HL-60 (cell line): ENCODE data around the gene ANO1.

Experiments
- DNase-seq, 2 experiments: peaks; one replicate each; pipeline ENCODE4 v3.0.0-alpha.2; 2010 to 2020; ENCODE audit warnings: low read depth in 1 of 2, low spot score in 1 of 2
- H3K27ac ChIP-seq: fragments of 250-450 bp; sonication (Bioruptor Pico); replicated peaks from 2 replicates; pipeline ENCODE4 v1.5.1; 2020; ENCODE audit warnings: mild to moderate bottlenecking, moderate library complexity
- H3K27me3 ChIP-seq: fragments of 250-450 bp; sonication (Bioruptor Pico); 2 replicates; pipeline ENCODE4 v1.5.1; 2021; ENCODE audit warnings: mild to moderate bottlenecking, moderate library complexity; ENCODE audit not compliant: insufficient read depth, poor library complexity, severe bottlenecking
- H3K4me3 ChIP-seq: replicated peaks from 2 replicates; pipeline ENCODE4 v1.5.1; 2011; ENCODE audit warnings: mild to moderate bottlenecking, control low read depth, low read length; ENCODE audit not compliant: insufficient read depth
- GABPA ChIP-seq: IDR thresholded peaks from 2 replicates; pipeline ENCODE4 v1.6.1; 2012; ENCODE audit warnings: low read depth
- POLR2AphosphoS5 ChIP-seq: IDR thresholded peaks from 2 replicates; pipeline ENCODE4 v1.6.1; 2012; ENCODE audit warnings: low read depth
- SPI1 ChIP-seq: IDR thresholded peaks from 2 replicates; pipeline ENCODE4 v1.6.1; 2012; ENCODE audit warnings: low read depth, mild to moderate bottlenecking, borderline replicate concordance
- TF ChIP-seq, protein P1 (sequence below): IDR thresholded peaks from one replicate; pipeline ENCODE4 v1.5.1; 2011; ENCODE audit warnings: low read length, control low read depth, inconsistent platforms; ENCODE audit not compliant: insufficient read depth
- TF ChIP-seq, protein P2 (sequence below): IDR thresholded peaks from 2 replicates; pipeline ENCODE4 v1.6.1; 2012; ENCODE audit warnings: low read depth; ENCODE audit not compliant: insufficient replicate concordance

ANO1 gene

DNA sequence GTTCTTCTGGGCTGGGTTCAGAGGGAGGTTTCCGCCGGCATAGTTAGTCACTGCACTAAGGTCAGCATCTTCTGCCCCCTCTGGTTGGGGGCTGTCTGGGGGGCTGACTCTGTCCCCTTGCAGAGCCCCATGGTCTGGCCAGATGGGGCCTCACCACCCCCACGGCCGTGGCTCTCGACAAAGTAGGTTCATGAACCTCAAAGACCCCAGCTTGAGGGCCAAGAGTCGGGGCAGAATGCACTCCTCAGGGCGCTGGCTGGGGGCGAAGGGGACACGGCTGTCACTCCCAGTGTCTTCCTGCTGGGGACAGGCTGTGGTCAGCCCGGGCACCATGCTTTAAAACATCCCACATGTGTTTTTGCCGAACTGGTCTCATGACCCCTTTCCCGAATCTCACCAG lies 20.8 kb downstream of the ANO1 start:
- Histone ChIP-seq H3K27ac (no peak overlapping the region), H3K4me3 (no peak overlapping the region), H3K27me3 (peaks cover 3% of the 10 kb centered on the region)
- no peak for DNase-seq
- TF ChIP-seq, protein P1, sequence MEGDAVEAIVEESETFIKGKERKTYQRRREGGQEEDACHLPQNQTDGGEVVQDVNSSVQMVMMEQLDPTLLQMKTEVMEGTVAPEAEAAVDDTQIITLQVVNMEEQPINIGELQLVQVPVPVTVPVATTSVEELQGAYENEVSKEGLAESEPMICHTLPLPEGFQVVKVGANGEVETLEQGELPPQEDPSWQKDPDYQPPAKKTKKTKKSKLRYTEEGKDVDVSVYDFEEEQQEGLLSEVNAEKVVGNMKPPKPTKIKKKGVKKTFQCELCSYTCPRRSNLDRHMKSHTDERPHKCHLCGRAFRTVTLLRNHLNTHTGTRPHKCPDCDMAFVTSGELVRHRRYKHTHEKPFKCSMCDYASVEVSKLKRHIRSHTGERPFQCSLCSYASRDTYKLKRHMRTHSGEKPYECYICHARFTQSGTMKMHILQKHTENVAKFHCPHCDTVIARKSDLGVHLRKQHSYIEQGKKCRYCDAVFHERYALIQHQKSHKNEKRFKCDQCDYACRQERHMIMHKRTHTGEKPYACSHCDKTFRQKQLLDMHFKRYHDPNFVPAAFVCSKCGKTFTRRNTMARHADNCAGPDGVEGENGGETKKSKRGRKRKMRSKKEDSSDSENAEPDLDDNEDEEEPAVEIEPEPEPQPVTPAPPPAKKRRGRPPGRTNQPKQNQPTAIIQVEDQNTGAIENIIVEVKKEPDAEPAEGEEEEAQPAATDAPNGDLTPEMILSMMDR, result no peak
- no peak for TF ChIP-seq POLR2AphosphoS5
- no peak for TF ChIP-seq GABPA
- TF ChIP-seq SPI1, result no peak
- TF ChIP-seq, protein P2, sequence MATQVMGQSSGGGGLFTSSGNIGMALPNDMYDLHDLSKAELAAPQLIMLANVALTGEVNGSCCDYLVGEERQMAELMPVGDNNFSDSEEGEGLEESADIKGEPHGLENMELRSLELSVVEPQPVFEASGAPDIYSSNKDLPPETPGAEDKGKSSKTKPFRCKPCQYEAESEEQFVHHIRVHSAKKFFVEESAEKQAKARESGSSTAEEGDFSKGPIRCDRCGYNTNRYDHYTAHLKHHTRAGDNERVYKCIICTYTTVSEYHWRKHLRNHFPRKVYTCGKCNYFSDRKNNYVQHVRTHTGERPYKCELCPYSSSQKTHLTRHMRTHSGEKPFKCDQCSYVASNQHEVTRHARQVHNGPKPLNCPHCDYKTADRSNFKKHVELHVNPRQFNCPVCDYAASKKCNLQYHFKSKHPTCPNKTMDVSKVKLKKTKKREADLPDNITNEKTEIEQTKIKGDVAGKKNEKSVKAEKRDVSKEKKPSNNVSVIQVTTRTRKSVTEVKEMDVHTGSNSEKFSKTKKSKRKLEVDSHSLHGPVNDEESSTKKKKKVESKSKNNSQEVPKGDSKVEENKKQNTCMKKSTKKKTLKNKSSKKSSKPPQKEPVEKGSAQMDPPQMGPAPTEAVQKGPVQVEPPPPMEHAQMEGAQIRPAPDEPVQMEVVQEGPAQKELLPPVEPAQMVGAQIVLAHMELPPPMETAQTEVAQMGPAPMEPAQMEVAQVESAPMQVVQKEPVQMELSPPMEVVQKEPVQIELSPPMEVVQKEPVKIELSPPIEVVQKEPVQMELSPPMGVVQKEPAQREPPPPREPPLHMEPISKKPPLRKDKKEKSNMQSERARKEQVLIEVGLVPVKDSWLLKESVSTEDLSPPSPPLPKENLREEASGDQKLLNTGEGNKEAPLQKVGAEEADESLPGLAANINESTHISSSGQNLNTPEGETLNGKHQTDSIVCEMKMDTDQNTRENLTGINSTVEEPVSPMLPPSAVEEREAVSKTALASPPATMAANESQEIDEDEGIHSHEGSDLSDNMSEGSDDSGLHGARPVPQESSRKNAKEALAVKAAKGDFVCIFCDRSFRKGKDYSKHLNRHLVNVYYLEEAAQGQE, result no peak

DNA sequence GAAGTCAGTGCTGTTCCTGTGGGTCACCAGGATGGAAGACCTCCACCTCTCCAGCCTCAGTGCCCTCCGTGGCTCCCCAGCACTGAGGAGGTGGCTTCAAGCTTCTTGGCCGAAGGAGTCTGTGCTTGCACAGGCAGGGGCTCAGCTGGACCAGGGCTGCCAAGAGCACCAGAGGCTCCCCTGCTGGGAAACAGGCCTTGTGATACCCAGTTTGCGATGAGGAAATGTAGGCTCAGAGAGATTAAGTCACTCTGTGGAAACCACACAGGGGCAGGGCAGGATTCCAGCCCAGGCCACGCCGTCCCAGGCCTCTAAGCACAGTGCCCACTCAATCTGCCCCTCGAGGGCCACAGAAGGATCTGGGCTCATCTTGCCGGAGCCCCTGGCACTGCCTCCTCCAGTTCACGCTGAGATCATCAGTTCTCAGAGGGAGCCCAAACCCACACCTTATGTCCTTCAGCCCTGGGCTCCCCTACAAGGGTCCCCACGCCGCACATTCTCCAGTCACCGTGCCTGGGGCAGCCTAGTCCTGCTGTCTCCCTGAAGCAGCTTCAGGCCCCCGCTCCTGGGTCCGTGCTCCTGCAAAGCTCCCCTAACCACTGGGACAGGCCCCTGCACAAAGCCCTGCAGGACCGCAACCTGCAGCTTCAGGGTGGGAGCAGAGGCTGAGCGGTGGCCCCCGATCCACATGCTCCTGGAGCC lies 21.6 kb downstream of the ANO1 start:
- Histone ChIP-seq H3K27me3 (peaks cover 3% of the 10 kb centered on the region), H3K27ac (no peak overlapping the region), H3K4me3 (no peak overlapping the region)
- DNase-seq, result no peak
- TF ChIP-seq, protein P2, result no peak
- TF ChIP-seq GABPA (no peak), POLR2AphosphoS5 (no peak), SPI1 (no peak)
- TF ChIP-seq, protein P1, result no peak

DNA sequence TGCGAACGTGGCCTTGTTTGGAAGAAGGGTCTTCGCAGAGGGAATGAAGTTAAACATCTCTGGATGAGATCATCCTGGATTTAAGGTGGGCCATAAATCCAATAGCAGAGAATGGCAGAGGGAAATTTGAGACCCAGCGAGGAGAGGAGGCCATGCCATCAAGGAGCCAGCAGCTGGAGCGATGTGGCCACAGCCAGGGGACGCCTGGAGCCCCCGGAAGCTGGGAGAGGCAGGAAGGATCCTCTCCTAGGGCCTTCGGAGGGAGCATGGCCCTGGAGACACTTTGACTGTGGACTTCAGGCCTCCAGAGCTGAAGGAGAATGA lies 22.1 kb downstream of the ANO1 start:
- peaks cover 3% of the 10 kb centered on the region for H3K27me3 ChIP-seq
- DNase-seq, result no peak
- TF ChIP-seq SPI1 (no peak), GABPA (no peak), POLR2AphosphoS5 (no peak)
- TF ChIP-seq, protein P1, result no peak
- TF ChIP-seq, protein P2, result no peak
- H3K27ac ChIP-seq, result no peak overlapping the region
- H3K4me3 ChIP-seq, result no peak overlapping the region
